ENCODE results near the gene VAMP4.

- TF ChIP-seq EP300 (IDR thresholded peaks at IDR 0.05): no peak
- TF ChIP-seq POLR2A (IDR thresholded peaks at IDR 0.05): no peak
- TF ChIP-seq, protein P1, sequence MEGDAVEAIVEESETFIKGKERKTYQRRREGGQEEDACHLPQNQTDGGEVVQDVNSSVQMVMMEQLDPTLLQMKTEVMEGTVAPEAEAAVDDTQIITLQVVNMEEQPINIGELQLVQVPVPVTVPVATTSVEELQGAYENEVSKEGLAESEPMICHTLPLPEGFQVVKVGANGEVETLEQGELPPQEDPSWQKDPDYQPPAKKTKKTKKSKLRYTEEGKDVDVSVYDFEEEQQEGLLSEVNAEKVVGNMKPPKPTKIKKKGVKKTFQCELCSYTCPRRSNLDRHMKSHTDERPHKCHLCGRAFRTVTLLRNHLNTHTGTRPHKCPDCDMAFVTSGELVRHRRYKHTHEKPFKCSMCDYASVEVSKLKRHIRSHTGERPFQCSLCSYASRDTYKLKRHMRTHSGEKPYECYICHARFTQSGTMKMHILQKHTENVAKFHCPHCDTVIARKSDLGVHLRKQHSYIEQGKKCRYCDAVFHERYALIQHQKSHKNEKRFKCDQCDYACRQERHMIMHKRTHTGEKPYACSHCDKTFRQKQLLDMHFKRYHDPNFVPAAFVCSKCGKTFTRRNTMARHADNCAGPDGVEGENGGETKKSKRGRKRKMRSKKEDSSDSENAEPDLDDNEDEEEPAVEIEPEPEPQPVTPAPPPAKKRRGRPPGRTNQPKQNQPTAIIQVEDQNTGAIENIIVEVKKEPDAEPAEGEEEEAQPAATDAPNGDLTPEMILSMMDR (IDR thresholded peaks at IDR 0.05): no peak
Measured at GRCh38 chr1:171676823-171677222, 65.0 kb downstream of the VAMP4 start.

All from stomach (tissue), 4 donors.